Naive thymus-derived CD4-positive, alpha-beta T cell (primary cell): Measurements from ENCODE around the gene NUMB. TPM values are rescaled to one million over a fixed set of nuclear protein-coding genes. Genes with fewer than 3 reads are reported as not detected.

Source experiments
- ATAC-seq: fragments of 150-1000 bp; cut with Tn5 transposase; 2 replicates; pipeline ENCODE4 v1.10.0; 2021; ENCODE audit warnings: mild to moderate bottlenecking, moderate library complexity
- CTCF ChIA-PET: fragments of 350-600 bp; sonication (Branson Sonifier 250); formaldehyde crosslinking; loops from one replicate; lab custom pipeline; 2021; ENCODE audit warnings: antibody characterized with exemption; lab: Charles Lee
- POLR2A ChIA-PET: fragments of 350-600 bp; sonication (Branson Sonifier 250); formaldehyde crosslinking; loops from one replicate; lab custom pipeline; 2021; ENCODE audit warnings: antibody characterized with exemption, inconsistent platforms; lab: Charles Lee
- DNase-seq, 9 donors: peaks; one replicate each; pipeline versions ENCODE4 v3.0.0 to v3.0.0-alpha.2; 2020 to 2022; ENCODE audit warnings: mixed read lengths in 1 of 9
- H3K27ac ChIP-seq: one replicate; pipeline ENCODE4 v1.7.0; 2013; ENCODE audit warnings: mild to moderate bottlenecking, low read depth, low read length, moderate library complexity
- H3K27me3 ChIP-seq, 2 donors: one replicate each; pipeline ENCODE4 v1.7.0; 2013; ENCODE audit warnings: low read length in 2 of 2, mild to moderate bottlenecking in 2 of 2, moderate library complexity in 2 of 2; ENCODE audit not compliant: control insufficient read depth in 2 of 2, insufficient read depth in 2 of 2
- H3K36me3 ChIP-seq, 3 experiments: 1 replicate in 2 of 3; 2 replicates in 1 of 3; pipeline ENCODE4 v1.7.0; 2013; ENCODE audit warnings: low read length in 3 of 3, mild to moderate bottlenecking in 3 of 3, moderate library complexity in 1 of 3; ENCODE audit not compliant: insufficient read depth in 3 of 3, control insufficient read depth in 2 of 3
- H3K4me1 ChIP-seq, 2 donors: one replicate each; pipeline ENCODE4 v1.7.0; 2013; ENCODE audit warnings: low read length in 2 of 2, mild to moderate bottlenecking in 2 of 2, moderate library complexity in 1 of 2; ENCODE audit not compliant: control insufficient read depth in 2 of 2, insufficient read depth in 2 of 2
- H3K4me3 ChIP-seq: 2 replicates; pipeline ENCODE4 v1.7.0; 2013; ENCODE audit warnings: mild to moderate bottlenecking, low read length
- H3K9me3 ChIP-seq, 3 experiments: 1 replicate in 2 of 3; 2 replicates in 1 of 3; pipeline ENCODE4 v1.7.0; 2013; ENCODE audit warnings: low read length in 3 of 3; ENCODE audit not compliant: control insufficient read depth in 2 of 3
- H3K27ac Mint-ChIP-seq, 9 donors: one replicate each; pipeline ENCODE4 v1.8.0; 2020 to 2022; ENCODE audit warnings: mixed read lengths in 9 of 9, mild to moderate bottlenecking in 8 of 9, moderate library complexity in 5 of 9, inconsistent platforms in 2 of 9
- H3K27me3 Mint-ChIP-seq, 5 donors: one replicate each; pipeline ENCODE4 v1.8.0; 2021 to 2022; ENCODE audit warnings: mixed read lengths in 5 of 5, mild to moderate bottlenecking in 1 of 5
- H3K36me3 Mint-ChIP-seq, 5 donors: one replicate each; pipeline ENCODE4 v1.8.0; 2020 to 2022; ENCODE audit warnings: mixed read lengths in 5 of 5, mild to moderate bottlenecking in 3 of 5, inconsistent platforms in 1 of 5
- H3K4me1 Mint-ChIP-seq, 7 donors: one replicate each; pipeline ENCODE4 v1.8.0; 2020 to 2022; ENCODE audit warnings: mixed read lengths in 7 of 7, mild to moderate bottlenecking in 3 of 7, inconsistent platforms in 1 of 7
- H3K4me3 Mint-ChIP-seq, 10 donors: one replicate each; pipeline ENCODE4 v1.8.0; 2020 to 2022; ENCODE audit warnings: mild to moderate bottlenecking in 10 of 10, mixed read lengths in 10 of 10, moderate library complexity in 6 of 10, inconsistent platforms in 2 of 10
- H3K9me3 Mint-ChIP-seq, 11 donors: one replicate each; pipeline ENCODE4 v1.8.0; 2020 to 2022; ENCODE audit warnings: mixed read lengths in 11 of 11, mild to moderate bottlenecking in 4 of 11, inconsistent platforms in 1 of 11, moderate library complexity in 1 of 11
- intact Hi-C, 2 donors: fragments of 100-400 bp; cut with micrococcal nuclease; formaldehyde crosslinking; loops; one replicate each; pipeline ENCODE4 v1.15.1; 2023
- polyA plus RNA-seq, 2 donors: library from polyadenylated mRNA; unstranded; fragments of 300-500 nt; fragmentation: Illumina TruSeq; gene quantifications; one replicate each; pipeline ENCODE4 v1.2.3, GENCODE V29; 2021
- total RNA-seq, 6 experiments: library from RNA in 5 of 6; stranded (reverse) in 5 of 6; gene quantifications; 1 replicate in 5 of 6; 2 replicates in 1 of 6; pipeline ENCODE4 v1.2.3 and lab custom pipeline; 2021 to 2026

The NUMB gene
- total and polyA plus RNA-seq, 7 experiments from 2014 or later: 32.7 to 90.6 (median 49.0) TPM

GRCh38 chr14:73370561-73370960 lies 87.8 kb downstream of the NUMB start:
- Histone ChIP-seq H3K4me1 (no peaks in the 10 kb centered on the region), H3K27me3 (no peaks in the 10 kb centered on the region), H3K9me3 (no peaks in the 10 kb centered on the region), H3K4me3 (no peak overlapping the region), H3K36me3 (no peaks in the 10 kb centered on the region), H3K27ac (no peak overlapping the region)
- no peak for DNase-seq
- Mint-ChIP-seq H3K36me3 (peaks cover 0 to 11% (median 0%) of the 10 kb centered on the region in 5 donors), H3K4me1 (peaks cover 0 to 5% (median 2%) of the 10 kb centered on the region in 7 donors), H3K27ac (no peak overlapping the region), H3K9me3 (no peaks in the 10 kb centered on the region), H3K27me3 (no peaks in the 10 kb centered on the region), H3K4me3 (no peak overlapping the region)
- no peak for ATAC-seq
- intact Hi-C loops: no loop called here
- CTCF ChIA-PET: no interaction called here
- POLR2A ChIA-PET: no interaction called here

- no peaks in the 10 kb centered on the region for H3K36me3 ChIP-seq
- Mint-ChIP-seq H3K4me1 (peaks cover 0 to 5% (median 2%) of the 10 kb centered on the region in 7 donors), H3K4me3 (no peak overlapping the region), H3K27me3 (no peaks in the 10 kb centered on the region), H3K27ac (no peak overlapping the region), H3K36me3 (peaks cover 0 to 12% (median 2%) of the 10 kb centered on the region in 5 donors), H3K9me3 (no peaks in the 10 kb centered on the region)
- no peaks in the 10 kb centered on the region for H3K4me1 ChIP-seq
- ATAC-seq (no peak), DNase-seq (no peak)
- no peak overlapping the region for H3K27ac ChIP-seq
- H3K9me3 ChIP-seq: no peaks in the 10 kb centered on the region
- ChIA-PET CTCF (no interaction called here), POLR2A (no interaction called here)
- intact Hi-C loops: no loop called here
- no peak overlapping the region for H3K4me3 ChIP-seq
- H3K27me3 ChIP-seq: no peaks in the 10 kb centered on the region
These were observed 88.9 kb downstream of the NUMB start for GRCh38 chr14:73369428-73369827.

GRCh38 chr14:73368616-73369015 lies 89.7 kb downstream of the NUMB start:
- CTCF ChIA-PET: no interaction called here
- Mint-ChIP-seq H3K36me3 (peaks cover 0 to 17% (median 5%) of the 10 kb centered on the region in 5 donors), H3K4me3 (no peak overlapping the region), H3K9me3 (no peaks in the 10 kb centered on the region), H3K4me1 (peaks cover 0 to 5% (median 2%) of the 10 kb centered on the region in 7 donors), H3K27ac (no peak overlapping the region), H3K27me3 (no peaks in the 10 kb centered on the region)
- POLR2A ChIA-PET: no interaction called here
- Histone ChIP-seq H3K27ac (no peak overlapping the region), H3K9me3 (no peaks in the 10 kb centered on the region), H3K4me3 (no peak overlapping the region), H3K36me3 (no peaks in the 10 kb centered on the region), H3K27me3 (no peaks in the 10 kb centered on the region), H3K4me1 (no peaks in the 10 kb centered on the region)
- DNase-seq (no peak), ATAC-seq (no peak)
- intact Hi-C loops: no loop called here

GRCh38 chr14:73365727-73366126 lies 92.6 kb downstream of the NUMB start:
- no peaks in the 10 kb centered on the region for H3K9me3 Mint-ChIP-seq
- H3K27ac ChIP-seq: no peak overlapping the region
- H3K9me3 ChIP-seq: no peaks in the 10 kb centered on the region
- CTCF ChIA-PET: interaction anchor here (0.6 kb wide), 1 partner anchor 16 kb away, joined by 3 read pairs; no protein-coding TSS in a partner anchor
- H3K36me3 Mint-ChIP-seq: peaks cover 0 to 27% (median 9%) of the 10 kb centered on the region in 5 donors
- ATAC-seq (no peak), DNase-seq (no peak)
- peaks cover 0 to 5% (median 0%) of the 10 kb centered on the region in 7 donors for H3K4me1 Mint-ChIP-seq
- no peaks in the 10 kb centered on the region for H3K4me1 ChIP-seq
- no peaks in the 10 kb centered on the region for H3K36me3 ChIP-seq
- H3K27me3 ChIP-seq: no peaks in the 10 kb centered on the region
- H3K4me3 ChIP-seq: no peak overlapping the region
- H3K27ac Mint-ChIP-seq: no peak overlapping the region
- H3K27me3 Mint-ChIP-seq: no peaks in the 10 kb centered on the region
- no peak overlapping the region for H3K4me3 Mint-ChIP-seq
- intact Hi-C loops: no loop called here
- POLR2A ChIA-PET: interaction anchor here (0.8 kb wide), 1 partner anchor 8 kb away, joined by 3 read pairs; no protein-coding TSS in a partner anchor

- ChIA-PET POLR2A (no interaction called here), CTCF (no interaction called here)
- peaks cover 0 to 9% (median 0%) of the 10 kb centered on the region in 7 donors for H3K4me1 Mint-ChIP-seq
- no peak overlapping the region for H3K27ac Mint-ChIP-seq
- H3K9me3 Mint-ChIP-seq: no peaks in the 10 kb centered on the region
- peaks cover 0 to 33% (median 9%) of the 10 kb centered on the region in 5 donors for H3K36me3 Mint-ChIP-seq
- Histone ChIP-seq H3K4me1 (no peaks in the 10 kb centered on the region), H3K27ac (no peak overlapping the region), H3K36me3 (no peaks in the 10 kb centered on the region), H3K27me3 (no peaks in the 10 kb centered on the region), H3K4me3 (no peak overlapping the region), H3K9me3 (no peaks in the 10 kb centered on the region)
- no peak overlapping the region for H3K4me3 Mint-ChIP-seq
- H3K27me3 Mint-ChIP-seq: no peaks in the 10 kb centered on the region
- intact Hi-C loops: no loop called here
- DNase-seq (no peak), ATAC-seq (no peak)
These were observed 93.8 kb downstream of the NUMB start for GRCh38 chr14:73364559-73364958.

GRCh38 chr14:73359445-73359844 lies 98.9 kb downstream of the NUMB start:
- intact Hi-C loops: no loop called here
- H3K4me3 Mint-ChIP-seq: no peak overlapping the region
- ChIA-PET POLR2A (no interaction called here), CTCF (no interaction called here)
- Histone ChIP-seq H3K27me3 (no peaks in the 10 kb centered on the region), H3K27ac (no peak overlapping the region), H3K36me3 (no peaks in the 10 kb centered on the region), H3K4me1 (no peaks in the 10 kb centered on the region), H3K9me3 (no peaks in the 10 kb centered on the region), H3K4me3 (no peak overlapping the region)
- peaks cover 0 to 10% (median 0%) of the 10 kb centered on the region in 7 donors for H3K4me1 Mint-ChIP-seq
- H3K27ac Mint-ChIP-seq: peak overlapping the region in 1 of 9 donors; percentile 56
- no peaks in the 10 kb centered on the region for H3K27me3 Mint-ChIP-seq
- DNase-seq (no peak), ATAC-seq (no peak)
- H3K36me3 Mint-ChIP-seq: peaks cover 0 to 38% (median 18%) of the 10 kb centered on the region in 5 donors
- no peaks in the 10 kb centered on the region for H3K9me3 Mint-ChIP-seq

- Histone ChIP-seq H3K36me3 (no peaks in the 10 kb centered on the region), H3K9me3 (no peaks in the 10 kb centered on the region), H3K4me3 (no peak overlapping the region), H3K27me3 (no peaks in the 10 kb centered on the region), H3K4me1 (no peaks in the 10 kb centered on the region), H3K27ac (no peak overlapping the region)
- H3K36me3 Mint-ChIP-seq: peaks cover 0 to 30% (median 10%) of the 10 kb centered on the region in 5 donors
- no peak overlapping the region for H3K4me3 Mint-ChIP-seq
- peaks cover 0 to 9% (median 0%) of the 10 kb centered on the region in 7 donors for H3K4me1 Mint-ChIP-seq
- H3K27me3 Mint-ChIP-seq: no peaks in the 10 kb centered on the region
- CTCF ChIA-PET: no interaction called here
- no peaks in the 10 kb centered on the region for H3K9me3 Mint-ChIP-seq
- DNase-seq (no peak), ATAC-seq (no peak)
- POLR2A ChIA-PET: no interaction called here
- intact Hi-C loops: no loop called here
- H3K27ac Mint-ChIP-seq: no peak overlapping the region
These were observed 100.2 kb downstream of the NUMB start for GRCh38 chr14:73358187-73358586.
